G401 (cell line): ENCODE results near the gene CDH23. TPM values are rescaled to one million over a fixed set of nuclear protein-coding genes. Genes with fewer than 3 reads are reported as not detected.

ENCODE experiments used
- DNase-seq: peaks from one replicate; pipeline ENCODE4 v3.0.0-alpha.2; 2015; ENCODE audit warnings: low spot score
- in situ Hi-C: cut with HindIII; loops from 2 replicates; pipeline ENCODE4 v1.10.0; 2016; ENCODE audit warnings: low sequenced_read_pairs, mixed read lengths
- total RNA-seq: library from RNA; depleted of rRNA; stranded (reverse); fragments of >200 nt; shearing (Covaris generic); gene quantifications from 2 replicates; pipeline ENCODE4 v1.2.3, GENCODE V29; 2014

The CDH23 gene
- total RNA-seq, 1 experiment from 2014 or later: 5.9 TPM

- in situ Hi-C loops: no loop called here
- no peak for DNase-seq
Observed at GRCh38 chr10:71580415-71580814, 183.7 kb downstream of the CDH23 start.

GRCh38 chr10:71580926-71581325 lies 184.2 kb downstream of the CDH23 start:
- peak; percentile 28 for DNase-seq
- in situ Hi-C loops: no loop called here

GRCh38 chr10:71581376-71581775 lies 184.7 kb downstream of the CDH23 start:
- no peak for DNase-seq
- in situ Hi-C loops: no loop called here

DNA sequence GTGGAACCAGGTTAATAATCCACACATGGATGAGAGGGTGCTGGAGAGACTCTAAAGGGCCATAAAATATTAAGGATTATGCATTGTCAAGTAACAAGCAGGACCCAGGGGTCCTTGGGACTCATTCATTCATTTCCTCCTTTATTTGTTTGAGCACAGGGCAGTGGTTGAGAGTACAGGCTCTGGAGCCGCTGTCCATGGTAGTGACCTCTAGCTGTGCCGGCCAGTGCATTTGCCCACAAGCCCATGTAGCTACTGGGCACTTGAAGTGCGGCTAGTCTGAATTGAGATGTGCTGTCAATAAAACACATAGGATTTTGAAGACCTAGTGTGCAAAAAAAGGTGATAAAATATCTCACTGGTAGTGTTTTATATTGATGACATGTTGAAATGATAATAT lies 185.3 kb downstream of the CDH23 start:
- DNase-seq: no peak

GRCh38 chr10:71582506-71583475 lies 186.1 kb downstream of the CDH23 start:
- in situ Hi-C loops: no loop called here
- DNase-seq: no peak

More for the DNA sequence above, 185.3 kb downstream of the CDH23 start:
- in situ Hi-C loops: no loop called here

DNA sequence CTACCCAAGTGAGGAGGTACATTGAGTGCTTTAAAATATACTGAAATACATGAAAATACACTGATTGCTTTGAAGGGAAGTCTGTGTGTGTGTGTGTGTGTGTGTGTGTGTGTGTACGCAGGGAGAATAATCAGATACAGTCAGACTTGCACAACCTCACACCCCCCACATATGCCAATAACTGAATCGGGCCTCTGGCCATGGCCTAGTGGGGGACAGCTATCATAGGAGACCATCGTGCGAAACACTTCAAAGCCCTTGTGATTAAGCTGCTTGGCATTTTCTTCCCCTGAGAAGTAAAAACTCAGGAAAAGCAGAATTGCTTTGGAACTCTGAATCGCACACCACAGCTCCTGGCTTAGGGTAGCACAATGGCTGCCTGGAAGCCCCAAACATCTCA lies 187.7 kb downstream of the CDH23 start:
- DNase-seq: no peak
- in situ Hi-C loops: no loop called here

DNA sequence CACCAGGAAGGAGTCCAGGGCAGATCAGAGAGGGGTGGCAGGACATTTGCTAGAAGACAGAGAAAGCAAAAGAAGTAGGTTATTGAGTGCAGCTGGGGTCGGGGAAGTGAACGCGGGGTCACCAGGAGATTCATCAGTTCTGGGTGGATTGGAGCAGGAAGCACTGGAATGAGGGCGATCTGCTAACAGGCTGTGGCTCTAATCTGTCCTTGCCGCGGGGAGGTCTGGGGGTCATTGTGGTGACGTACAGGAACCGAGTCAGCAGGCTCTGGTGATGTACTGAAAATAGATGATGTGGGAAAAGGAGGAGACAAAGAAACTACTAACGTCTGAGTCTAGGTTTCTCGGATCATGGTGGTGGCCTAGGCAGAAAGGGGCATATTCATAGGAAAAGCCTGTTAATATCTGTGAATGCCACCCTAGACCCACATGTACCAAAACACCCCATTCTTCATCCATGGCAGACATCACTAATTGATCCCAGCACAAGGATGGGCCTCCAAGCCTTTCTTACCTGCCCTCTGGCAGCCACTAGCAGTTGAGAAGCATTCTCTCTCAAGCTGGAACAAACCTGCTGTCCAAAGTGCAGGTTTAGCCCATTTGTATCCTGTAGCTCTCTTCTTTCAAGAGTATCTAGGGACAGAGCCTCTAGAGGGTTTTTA lies 188.3 kb downstream of the CDH23 start:
- DNase-seq: no peak
- in situ Hi-C loops: no loop called here

- in situ Hi-C loops: no loop called here
- DNase-seq: no peak
Observed at GRCh38 chr10:71585564-71586290, 189.0 kb downstream of the CDH23 start.

DNA sequence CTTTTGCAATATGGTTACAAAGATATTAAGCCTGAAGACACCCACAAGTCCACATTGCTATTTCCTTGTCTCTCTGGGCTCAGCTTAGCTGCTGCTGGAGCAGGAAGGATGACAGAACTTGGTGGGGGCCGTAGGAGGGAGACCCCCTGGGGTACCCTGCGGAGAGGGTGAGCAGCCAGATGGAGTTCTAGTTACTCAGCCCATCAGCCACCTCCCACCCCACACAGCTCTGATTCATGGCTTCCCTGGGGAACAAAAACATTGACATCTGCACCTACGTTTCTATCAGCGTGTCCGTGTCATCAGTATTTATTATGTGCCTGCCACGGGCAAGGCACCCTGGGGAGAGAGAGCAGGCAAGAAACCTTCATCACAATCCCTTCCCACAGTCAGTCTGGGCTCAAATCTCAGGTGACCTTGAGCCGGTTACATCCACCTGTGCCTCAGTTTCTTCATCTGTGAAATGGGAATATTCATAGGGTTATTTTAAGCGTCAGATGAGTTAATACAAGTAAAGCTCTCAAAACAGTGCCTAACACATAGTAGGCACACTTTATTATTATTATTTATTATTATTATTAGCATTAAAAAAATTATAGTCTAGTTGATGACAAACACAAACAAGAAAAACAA lies 191.3 kb downstream of the CDH23 start:
- in situ Hi-C loops: no loop called here

DNA sequence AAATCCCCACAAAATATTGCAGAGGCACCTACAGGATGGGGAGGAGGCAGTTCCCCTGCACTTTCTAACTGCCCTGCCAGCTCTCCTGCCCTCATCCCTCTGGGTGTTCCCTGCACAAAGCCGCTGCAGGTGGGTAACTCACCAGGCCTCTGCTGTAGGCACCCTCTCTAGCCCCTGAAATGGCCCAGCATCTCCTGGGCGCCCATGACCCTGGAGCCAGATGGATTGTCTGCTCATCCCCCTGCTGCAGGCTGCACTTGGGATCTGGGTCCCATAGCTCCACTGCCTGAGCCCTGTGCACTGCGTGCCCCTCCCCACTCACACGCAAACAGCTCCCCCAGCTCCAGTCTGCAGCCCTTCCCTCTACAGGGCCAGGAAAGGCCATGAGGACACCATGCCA lies 192.0 kb downstream of the CDH23 start:
- DNase-seq: no peak
- in situ Hi-C loops: no loop called here

More for the DNA sequence above, 191.3 kb downstream of the CDH23 start:
- DNase-seq: no peak

DNA sequence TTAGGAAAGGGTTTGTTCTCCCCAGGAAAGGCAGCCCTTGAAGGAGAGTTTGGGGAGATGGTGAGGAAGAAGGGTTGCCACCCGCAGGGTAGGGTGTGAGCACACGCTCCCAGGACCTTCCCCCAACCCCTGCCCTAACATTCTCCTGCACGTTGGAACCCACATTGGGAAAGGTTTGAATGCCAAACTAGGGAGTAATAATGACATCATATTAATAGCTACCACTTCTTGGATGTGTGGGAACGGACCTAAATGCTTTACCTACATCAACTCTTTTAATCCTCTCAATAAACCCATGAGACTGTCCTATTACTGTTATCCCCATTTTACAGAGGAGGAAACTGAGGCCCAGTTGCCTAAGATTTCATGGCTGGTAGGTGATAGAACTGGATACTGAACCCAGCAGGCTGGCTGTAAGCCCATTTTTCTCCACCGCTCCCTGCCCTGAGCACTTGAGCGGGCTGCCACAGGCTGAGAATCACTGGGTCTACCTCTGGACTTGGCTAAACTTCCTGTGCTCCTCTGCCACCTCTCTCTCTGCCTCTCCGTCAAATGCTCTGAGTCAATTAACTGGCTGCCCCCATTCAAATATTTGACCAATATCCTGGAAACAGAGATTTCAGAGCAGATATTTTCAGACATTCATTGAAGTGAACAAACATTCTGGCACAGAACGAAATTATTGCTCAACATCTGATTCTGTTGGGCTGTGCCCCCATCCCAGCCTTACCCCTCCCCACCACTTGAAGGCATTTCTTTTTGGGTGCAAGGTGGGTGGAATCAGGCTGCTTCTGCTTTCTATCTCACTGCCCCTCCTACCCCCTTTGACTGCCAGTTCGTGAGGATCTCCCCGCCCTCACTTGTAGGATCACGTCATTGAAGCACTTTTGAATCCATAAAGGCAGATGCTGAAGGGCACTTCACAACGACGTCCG lies 193.2 kb downstream of the CDH23 start:
- in situ Hi-C loops: no loop called here
- DNase-seq: no peak

DNA sequence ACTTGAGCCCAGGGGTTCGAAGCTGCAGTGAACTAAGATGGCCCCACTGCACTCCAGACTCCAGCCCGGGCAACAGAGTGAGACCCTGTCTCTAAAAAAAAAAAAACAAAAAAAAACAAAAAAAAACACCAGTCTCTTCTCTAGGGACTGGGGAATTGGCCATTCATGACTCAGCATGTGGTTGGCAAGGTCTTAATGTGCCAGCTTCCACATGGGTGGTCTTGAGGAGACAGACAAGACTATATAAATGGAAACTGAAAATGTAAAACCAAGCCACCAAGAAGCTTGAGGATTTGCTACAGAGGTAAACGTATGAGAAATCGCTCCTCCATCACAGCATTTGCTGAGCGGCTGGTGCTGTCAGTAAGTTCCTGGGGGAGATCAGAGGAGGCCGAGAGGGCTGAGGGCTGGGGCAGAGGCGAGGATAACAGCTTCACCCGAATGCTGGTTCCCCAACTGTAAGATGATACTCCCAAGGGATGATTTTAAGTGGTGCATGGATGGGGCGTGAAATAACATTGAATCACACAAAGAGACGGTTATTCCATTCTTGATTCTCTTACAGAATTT lies 194.1 kb downstream of the CDH23 start:
- in situ Hi-C loops: no loop called here
- DNase-seq: no peak

DNA sequence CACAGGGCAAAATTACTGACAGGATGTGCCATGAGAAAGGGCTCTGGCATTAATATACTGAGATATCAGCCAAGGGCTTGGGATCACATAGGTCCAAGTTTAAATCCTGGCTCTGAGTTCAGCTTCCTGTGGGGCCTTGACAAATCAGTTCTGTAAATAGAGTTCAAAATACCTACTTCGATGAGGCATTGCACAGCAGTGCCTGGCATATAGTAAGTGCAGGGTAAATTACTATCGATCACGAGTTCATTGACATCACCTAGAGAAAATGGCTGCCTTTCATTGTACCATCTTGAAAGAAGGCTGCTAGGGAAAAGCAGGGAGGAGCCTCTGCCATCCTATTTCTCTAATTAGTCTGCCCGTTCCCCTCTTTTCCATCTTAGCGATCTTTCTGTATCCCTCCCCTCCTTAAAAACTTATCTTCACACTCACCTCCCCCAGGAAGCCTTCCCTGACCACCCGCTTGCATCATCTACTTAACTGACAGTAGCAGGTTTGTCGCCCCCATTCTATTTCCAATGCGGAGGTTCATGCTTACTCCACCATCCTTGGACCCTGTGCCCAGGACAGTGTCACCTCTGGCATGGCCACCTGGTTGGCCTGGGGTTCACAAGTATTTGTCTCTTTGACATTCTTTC lies 198.3 kb downstream of the CDH23 start:
- DNase-seq: no peak
- in situ Hi-C loops: no loop called here

DNA sequence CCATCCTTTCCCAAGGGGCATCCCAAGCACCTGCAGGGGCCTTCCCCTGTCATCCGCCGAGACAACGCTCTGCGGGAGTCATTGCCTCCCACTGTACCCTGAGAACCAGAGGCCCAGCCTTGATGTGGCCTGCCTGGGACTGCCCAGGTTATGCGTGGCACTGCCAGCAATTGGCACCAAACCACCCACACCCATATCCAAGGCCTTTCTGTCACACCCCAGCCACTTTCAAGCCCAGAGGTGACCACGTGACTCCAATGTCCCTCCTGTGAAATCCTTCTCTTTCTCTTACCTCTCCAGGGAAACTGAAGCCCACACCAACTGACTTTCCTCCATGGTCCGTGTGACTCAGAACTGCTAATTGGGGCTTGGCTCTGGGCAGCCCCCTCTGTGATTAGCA lies 198.9 kb downstream of the CDH23 start:
- no peak for DNase-seq
- in situ Hi-C loops: no loop called here

GRCh38 chr10:71596127-71596526 lies 199.4 kb downstream of the CDH23 start:
- in situ Hi-C loops: no loop called here

GRCh38 chr10:71596759-71597158 lies 200.0 kb downstream of the CDH23 start:
- in situ Hi-C loops: no loop called here
- DNase-seq: no peak

More at GRCh38 chr10:71596127-71596526, 199.4 kb downstream of the CDH23 start:
- no peak for DNase-seq

DNA sequence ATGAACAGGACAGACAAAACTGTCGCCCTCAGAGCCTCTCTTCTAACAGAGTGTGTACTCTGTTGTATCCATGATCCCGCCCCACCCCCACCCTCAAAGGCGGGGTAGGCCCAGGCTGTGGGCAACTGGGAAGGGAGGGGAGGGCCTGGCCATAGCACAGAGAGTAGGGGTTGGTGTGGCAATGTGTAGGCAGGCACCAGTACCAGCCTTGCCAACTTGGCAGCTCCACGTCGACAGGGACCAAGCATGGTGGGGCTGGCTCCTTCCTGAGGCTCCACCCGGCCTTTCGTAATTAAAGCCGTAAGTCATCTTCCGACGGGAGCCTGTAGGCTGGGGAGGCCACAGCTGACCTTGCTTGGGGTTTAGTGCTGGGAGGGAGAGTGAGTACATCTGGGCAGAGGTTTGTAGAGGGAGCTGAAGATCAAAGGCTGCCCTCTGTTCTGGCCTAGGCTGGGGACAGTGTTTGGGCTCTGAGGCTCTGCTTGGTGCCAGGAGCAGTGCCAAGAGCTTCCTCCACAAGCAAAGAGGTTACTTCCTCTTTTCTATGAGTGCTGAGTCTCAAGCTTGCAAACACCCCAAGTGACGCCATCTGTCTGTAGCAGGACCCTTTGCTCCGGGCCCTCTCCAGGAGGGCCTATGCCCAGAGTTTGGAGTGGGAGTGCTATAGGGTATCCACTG lies 201.2 kb downstream of the CDH23 start:
- peak; percentile 44 for DNase-seq
- in situ Hi-C loops: no loop called here
